PC-9 (cell line): Measurements from ENCODE around the gene IL16. TPM values are rescaled to one million over a fixed set of nuclear protein-coding genes. Genes with fewer than 3 reads are reported as not detected.

ENCODE experiments used
- BruUV-seq: library from RNA; stranded (reverse); fragments of 400-500 nt; replicated peaks from 2 replicates; lab custom pipeline; 2021; lab: Mats Ljungman, UMichigan
- CTCF ChIA-PET: fragments of 300-600 bp; sonication (Branson Sonifier 250); formaldehyde crosslinking; loops from one replicate; lab custom pipeline; 2022; ENCODE audit warnings: antibody characterized with exemption; lab: Charles Lee
- POLR2A ChIA-PET: fragments of 300-600 bp; sonication (Branson Sonifier 250); formaldehyde crosslinking; loops from one replicate; lab custom pipeline; 2022; ENCODE audit warnings: antibody characterized with exemption; ENCODE audit not compliant: unreplicated experiment; lab: Charles Lee
- DNase-seq, 2 experiments: peaks; one replicate each; pipeline versions ENCODE4 v3.0.0 to v3.0.0-alpha.2; 2015 to 2022; ENCODE audit warnings: mixed read lengths in 1 of 2
- H2AFZ ChIP-seq: fragments of 200-600 bp; sonication (generic); 2 replicates; pipeline ENCODE4 v1.8.1; 2017; ENCODE audit warnings: antibody characterized with exemption
- H3F3A ChIP-seq: fragments of 200-600 bp; sonication (generic); 2 replicates; pipeline ENCODE4 v1.8.1; 2017; ENCODE audit warnings: antibody characterized with exemption, mild to moderate bottlenecking, low read depth; ENCODE audit not compliant: insufficient read depth
- H3K27ac ChIP-seq: fragments of 200-600 bp; sonication (generic); 2 replicates; pipeline ENCODE4 v1.6.1; 2016; ENCODE audit warnings: mixed run types
- H3K27me3 ChIP-seq: fragments of 200-600 bp; sonication (generic); 2 replicates; pipeline ENCODE4 v1.6.1; 2016; ENCODE audit warnings: low read depth, mixed run types; ENCODE audit not compliant: insufficient read depth
- H3K36me3 ChIP-seq: fragments of 200-600 bp; sonication (generic); 2 replicates; pipeline ENCODE4 v1.6.1; 2016; ENCODE audit warnings: low read depth, mixed run types
- H3K4me1 ChIP-seq: fragments of 200-600 bp; sonication (generic); replicated peaks from 2 replicates; pipeline ENCODE4 v1.6.1; 2016; ENCODE audit warnings: mixed run types; ENCODE audit not compliant: insufficient read depth
- H3K4me2 ChIP-seq: fragments of 200-600 bp; sonication (generic); 2 replicates; pipeline ENCODE4 v1.6.1; 2017; ENCODE audit warnings: mixed run types
- H3K4me3 ChIP-seq: fragments of 200-600 bp; sonication (generic); 2 replicates; pipeline ENCODE4 v1.6.1; 2016; ENCODE audit warnings: mixed run types
- H3K79me2 ChIP-seq: fragments of 200-600 bp; sonication (generic); 2 replicates; pipeline ENCODE4 v1.6.1; 2017; ENCODE audit warnings: low read depth, mixed run types
- H3K9me2 ChIP-seq: fragments of 200-600 bp; sonication (generic); 2 replicates; pipeline ENCODE4 v1.8.1; 2017; ENCODE audit warnings: mild to moderate bottlenecking; ENCODE audit not compliant: insufficient read depth
- H3K9me3 ChIP-seq: fragments of 200-600 bp; sonication (generic); 2 replicates; pipeline ENCODE4 v1.8.1; 2016; ENCODE audit warnings: low read depth; ENCODE audit not compliant: insufficient read depth
- H4K20me1 ChIP-seq: fragments of 200-600 bp; sonication (generic); 2 replicates; pipeline ENCODE4 v1.8.1; 2017; ENCODE audit not compliant: insufficient read depth
- EZH2 ChIP-seq: fragments of 200-600 bp; sonication (generic); IDR thresholded peaks from 2 replicates; pipeline ENCODE4 v1.8.0; 2017; ENCODE audit warnings: antibody characterized with exemption, low read depth
- intact Hi-C: fragments of 100-400 bp; cut with micrococcal nuclease; formaldehyde crosslinking; loops from one replicate; pipeline ENCODE4 v1.10.0; 2022; ENCODE audit not compliant: unreplicated experiment
- total RNA-seq: library from RNA; stranded (reverse); gene quantifications from 2 replicates; pipeline ENCODE4 v1.2.3, GENCODE V29; 2021
- TF ChIP-seq, protein P1 (sequence below): fragments of 200-600 bp; sonication (generic); conservative IDR thresholded peaks from 2 replicates; pipeline ENCODE4 v1.6.1; 2017; ENCODE audit warnings: mixed run types, antibody characterized with exemption, mild to moderate bottlenecking, moderate library complexity

Gene IL16
- total RNA-seq, 1 experiment from 2014 or later, result 0.50 TPM

GRCh38 chr15:81160312-81161159 is 36.1 kb upstream of the IL16 start:
- Histone ChIP-seq H3K27ac (no peak overlapping the region), H3K36me3 (no peaks in the 10 kb centered on the region), H2AFZ (no peak overlapping the region), H3K27me3 (peaks cover 39% of the 10 kb centered on the region), H4K20me1 (no peaks in the 10 kb centered on the region), H3K4me2 (no peak overlapping the region), H3K9me3 (no peaks in the 10 kb centered on the region), H3F3A (no peaks in the 10 kb centered on the region), H3K4me3 (no peak overlapping the region), H3K9me2 (no peaks in the 10 kb centered on the region), H3K79me2 (no peaks in the 10 kb centered on the region), H3K4me1 (no peaks in the 10 kb centered on the region)
- no peak for TF ChIP-seq EZH2
- TF ChIP-seq, protein P1, sequence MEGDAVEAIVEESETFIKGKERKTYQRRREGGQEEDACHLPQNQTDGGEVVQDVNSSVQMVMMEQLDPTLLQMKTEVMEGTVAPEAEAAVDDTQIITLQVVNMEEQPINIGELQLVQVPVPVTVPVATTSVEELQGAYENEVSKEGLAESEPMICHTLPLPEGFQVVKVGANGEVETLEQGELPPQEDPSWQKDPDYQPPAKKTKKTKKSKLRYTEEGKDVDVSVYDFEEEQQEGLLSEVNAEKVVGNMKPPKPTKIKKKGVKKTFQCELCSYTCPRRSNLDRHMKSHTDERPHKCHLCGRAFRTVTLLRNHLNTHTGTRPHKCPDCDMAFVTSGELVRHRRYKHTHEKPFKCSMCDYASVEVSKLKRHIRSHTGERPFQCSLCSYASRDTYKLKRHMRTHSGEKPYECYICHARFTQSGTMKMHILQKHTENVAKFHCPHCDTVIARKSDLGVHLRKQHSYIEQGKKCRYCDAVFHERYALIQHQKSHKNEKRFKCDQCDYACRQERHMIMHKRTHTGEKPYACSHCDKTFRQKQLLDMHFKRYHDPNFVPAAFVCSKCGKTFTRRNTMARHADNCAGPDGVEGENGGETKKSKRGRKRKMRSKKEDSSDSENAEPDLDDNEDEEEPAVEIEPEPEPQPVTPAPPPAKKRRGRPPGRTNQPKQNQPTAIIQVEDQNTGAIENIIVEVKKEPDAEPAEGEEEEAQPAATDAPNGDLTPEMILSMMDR, result no peak
- POLR2A ChIA-PET, result no interaction called here
- DNase-seq, result no peak
- BruUV-seq, result no TSS peak
- CTCF ChIA-PET, result no interaction called here
- intact Hi-C loops, result no loop called here

DNA sequence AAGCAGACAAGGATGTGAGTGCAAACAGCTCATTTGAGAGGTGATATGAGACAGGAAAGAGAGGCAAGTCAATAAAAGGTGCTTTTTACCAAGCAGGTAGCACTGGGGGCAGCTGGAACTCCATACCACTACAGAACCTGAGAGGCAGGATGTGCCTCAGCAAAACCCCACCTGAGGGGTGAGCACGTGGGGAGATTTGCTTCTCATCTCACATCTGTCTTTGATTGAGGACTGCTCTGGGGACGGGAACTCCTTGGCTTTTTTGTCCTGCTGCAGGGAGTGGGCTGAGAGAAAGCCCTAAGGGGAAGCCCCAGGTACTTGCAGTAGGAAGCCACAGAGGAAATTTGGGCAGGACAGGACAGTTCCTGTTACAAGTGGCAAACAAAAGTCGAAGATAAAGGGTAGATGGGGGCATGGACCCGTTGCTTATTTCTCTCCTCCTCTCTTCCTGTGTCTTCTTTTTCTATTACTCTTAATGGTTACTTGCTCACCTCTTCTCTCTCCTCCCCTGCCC is 35.5 kb upstream of the IL16 start:
- ChIA-PET CTCF (no interaction called here), POLR2A (no interaction called here)
- no peaks in the 10 kb centered on the region for H3K9me2 ChIP-seq
- no peak overlapping the region for H3K27ac ChIP-seq
- H3K4me1 ChIP-seq, result no peaks in the 10 kb centered on the region
- no peaks in the 10 kb centered on the region for H3F3A ChIP-seq
- intact Hi-C loops, result no loop called here
- no peaks in the 10 kb centered on the region for H3K79me2 ChIP-seq
- no peak overlapping the region for H3K4me3 ChIP-seq
- no peak overlapping the region for H3K4me2 ChIP-seq
- no peaks in the 10 kb centered on the region for H4K20me1 ChIP-seq
- TF ChIP-seq, protein P1, result no peak
- TF ChIP-seq EZH2, result no peak
- BruUV-seq, result no TSS peak
- no peak overlapping the region for H2AFZ ChIP-seq
- DNase-seq, result no peak
- H3K36me3 ChIP-seq, result no peaks in the 10 kb centered on the region
- peaks cover 39% of the 10 kb centered on the region for H3K27me3 ChIP-seq
- no peaks in the 10 kb centered on the region for H3K9me3 ChIP-seq

DNA sequence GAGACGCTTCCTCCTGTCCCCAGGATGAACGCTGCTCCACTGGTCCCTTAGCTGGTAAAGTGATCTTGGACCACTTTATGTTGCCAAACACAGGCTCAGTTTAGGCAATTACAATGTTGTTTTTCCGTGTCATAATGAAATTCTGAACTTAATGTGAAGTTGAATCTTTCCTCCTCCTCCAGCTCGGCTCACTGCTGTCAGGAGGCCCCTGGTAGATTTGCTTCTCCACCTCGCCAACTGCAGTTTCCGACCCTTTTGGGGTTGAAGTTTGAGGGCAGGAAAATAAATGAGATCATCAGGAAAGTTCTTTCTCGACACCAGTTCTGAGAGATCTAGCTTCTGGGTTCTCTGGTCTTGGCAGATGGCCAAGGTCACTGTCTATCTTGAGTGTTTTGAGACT is 34.8 kb upstream of the IL16 start:
- no TSS peak for BruUV-seq
- Histone ChIP-seq H3K36me3 (no peaks in the 10 kb centered on the region), H3K27me3 (peaks cover 37% of the 10 kb centered on the region), H3K9me2 (no peaks in the 10 kb centered on the region), H3K4me3 (no peak overlapping the region), H3K79me2 (no peaks in the 10 kb centered on the region), H3K9me3 (no peaks in the 10 kb centered on the region), H2AFZ (no peak overlapping the region), H4K20me1 (no peaks in the 10 kb centered on the region), H3K27ac (no peak overlapping the region), H3F3A (no peaks in the 10 kb centered on the region), H3K4me2 (no peak overlapping the region), H3K4me1 (no peaks in the 10 kb centered on the region)
- CTCF ChIA-PET, result no interaction called here
- no peak for DNase-seq
- POLR2A ChIA-PET, result no interaction called here
- TF ChIP-seq, protein P1, result no peak
- TF ChIP-seq EZH2, result no peak
- intact Hi-C loops, result no loop called here
